ENCODE measurements around the gene GRM7.

Gene GRM7

GRCh38 chr3:7241584-7242302 is 380.8 kb downstream of the GRM7 start:
- no peak for DNase-seq (ENCODE audit: low read depth in 2 of 2)

DNA sequence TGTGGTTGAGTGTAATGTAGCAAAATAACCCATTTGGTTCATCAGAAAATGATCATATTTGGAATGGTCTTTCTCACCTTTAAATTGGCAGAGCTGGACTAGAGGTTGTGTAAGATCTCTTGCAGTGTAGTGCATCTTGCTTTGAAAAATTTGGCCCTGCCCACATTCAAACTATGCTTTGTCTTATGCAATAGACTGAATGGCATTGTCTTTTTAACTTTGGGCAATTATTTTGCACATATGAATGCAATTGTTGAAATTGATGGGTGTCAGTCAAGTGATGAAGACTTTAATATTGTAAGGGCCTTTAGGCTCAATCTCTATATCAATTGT is 381.4 kb downstream of the GRM7 start:
- DNase-seq (ENCODE audit: low read depth in 2 of 2), result no peak

DNA sequence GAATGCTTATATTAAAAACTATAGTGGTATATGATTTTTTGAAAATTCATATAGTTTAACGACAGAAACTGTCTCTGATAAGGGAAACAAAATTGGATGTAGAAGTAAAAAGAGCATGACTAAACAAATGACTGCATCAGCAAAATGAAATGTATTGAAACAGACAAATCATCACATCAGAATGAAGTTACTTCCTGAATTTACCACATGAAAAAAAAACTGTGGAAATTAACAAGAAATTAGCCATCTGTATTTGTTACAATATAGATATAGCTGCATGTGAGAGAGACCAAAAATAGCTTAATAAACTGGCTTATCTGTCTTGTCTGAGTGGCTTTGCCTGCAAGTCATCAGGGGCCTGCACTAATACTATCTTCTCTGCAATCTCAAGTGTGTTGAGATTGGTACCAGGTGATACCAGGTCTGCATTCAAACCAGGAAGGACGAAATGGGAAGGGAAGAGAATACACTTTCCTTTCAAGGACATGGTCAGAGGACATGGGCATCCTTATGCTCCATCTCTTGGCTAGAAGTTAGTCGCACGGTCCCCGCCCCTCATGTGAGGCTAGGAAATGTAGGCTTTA is 388.7 kb downstream of the GRM7 start:
- DNase-seq (ENCODE audit: low read depth in 2 of 2), result no peak

GRCh38 chr3:7254251-7254650 is 393.3 kb downstream of the GRM7 start:
- no peak for DNase-seq (ENCODE audit: low read depth in 2 of 2)

GRCh38 chr3:7260975-7261374 is 400.1 kb downstream of the GRM7 start:
- no peak for DNase-seq (ENCODE audit: low read depth in 2 of 2)

DNA sequence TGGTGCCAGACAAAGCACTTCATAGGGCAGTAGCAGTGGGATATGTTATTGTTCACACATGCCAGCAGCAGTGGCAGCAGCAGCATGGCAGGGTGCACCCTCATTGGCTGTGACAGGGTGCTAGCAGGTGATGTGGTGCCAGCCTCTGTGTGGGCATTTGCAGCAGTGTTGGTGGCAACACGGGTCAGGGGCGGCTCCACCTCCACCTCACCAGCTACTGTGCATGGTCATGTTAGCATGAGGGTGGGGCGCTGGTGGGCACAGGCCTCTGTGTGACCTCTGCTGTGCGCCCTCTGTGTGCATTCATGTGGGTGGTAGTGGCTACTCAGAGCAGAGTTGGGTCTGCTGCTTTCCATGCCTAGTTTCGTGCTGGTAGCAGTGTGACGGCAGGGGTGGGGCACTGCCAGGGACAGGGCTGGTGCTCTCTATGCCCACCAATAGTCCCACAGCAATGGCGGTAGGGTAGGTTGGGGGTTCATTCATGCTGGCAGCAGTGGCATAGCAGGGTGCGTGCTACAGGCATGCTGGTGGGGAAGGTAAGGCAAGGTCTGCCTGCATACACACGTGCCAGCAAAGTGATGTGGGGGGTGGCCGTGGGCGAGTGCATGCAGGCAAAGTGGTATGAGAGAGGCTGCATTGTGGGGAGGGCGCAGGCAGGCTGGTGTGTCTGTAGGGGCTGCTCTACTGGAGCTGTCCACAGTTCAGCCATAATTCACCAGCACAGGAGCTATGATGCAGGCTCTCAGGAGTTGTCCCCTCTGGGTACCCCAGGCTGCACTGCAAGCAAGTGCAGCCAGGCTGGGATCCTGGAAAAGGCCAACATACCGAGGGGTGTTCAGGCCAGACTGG is 402.7 kb downstream of the GRM7 start:
- no peak for DNase-seq (ENCODE audit: low read depth in 2 of 2)

DNA sequence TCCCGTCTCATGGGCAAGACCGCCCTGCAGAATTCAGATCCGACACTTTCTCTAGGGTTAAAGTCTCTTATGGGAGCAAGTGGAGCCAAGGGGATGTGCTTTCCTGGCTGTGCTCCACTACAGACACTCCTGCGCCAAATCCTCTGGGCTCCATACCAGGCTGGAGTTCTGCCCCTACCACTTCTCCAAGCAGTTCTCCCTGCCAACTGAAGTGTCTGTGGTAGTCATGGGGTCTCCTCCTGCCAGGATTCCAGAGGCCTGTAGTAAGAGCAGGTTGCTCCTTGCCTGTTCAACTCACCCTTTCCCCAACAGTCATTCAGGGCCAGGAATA is 403.2 kb downstream of the GRM7 start:
- DNase-seq (ENCODE audit: low read depth in 2 of 2), result no peak

GRCh38 chr3:7265736-7266135 is 404.8 kb downstream of the GRM7 start:
- DNase-seq (ENCODE audit: low read depth in 2 of 2), result no peak

- DNase-seq (ENCODE audit: low read depth in 2 of 2), result no peak
These were observed 405.6 kb downstream of the GRM7 start for GRCh38 chr3:7266551-7266950.

DNA sequence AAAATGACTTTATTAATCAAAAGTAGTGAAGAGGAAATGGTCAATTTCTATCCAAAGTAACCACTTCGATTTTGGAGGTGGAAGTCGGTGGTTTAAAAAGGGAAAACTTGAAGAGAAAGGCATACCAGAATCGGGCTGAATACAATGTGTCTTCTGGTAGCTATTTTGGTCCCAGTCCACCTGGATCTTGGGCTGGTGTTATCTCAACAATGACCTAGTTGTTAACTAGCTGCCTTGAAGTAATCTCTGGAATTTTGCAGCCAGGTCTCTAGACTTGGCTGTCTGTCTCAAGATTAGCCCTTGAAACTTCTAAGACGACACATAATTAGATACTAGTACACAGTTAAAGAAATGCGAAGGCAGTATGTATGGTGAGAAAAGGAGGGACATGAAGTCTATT is 409.8 kb downstream of the GRM7 start:
- DNase-seq (ENCODE audit: low read depth in 2 of 2), result no peak

- no peak for DNase-seq (ENCODE audit: low read depth in 2 of 2)
These were observed 410.7 kb downstream of the GRM7 start for GRCh38 chr3:7271631-7272030.

DNA sequence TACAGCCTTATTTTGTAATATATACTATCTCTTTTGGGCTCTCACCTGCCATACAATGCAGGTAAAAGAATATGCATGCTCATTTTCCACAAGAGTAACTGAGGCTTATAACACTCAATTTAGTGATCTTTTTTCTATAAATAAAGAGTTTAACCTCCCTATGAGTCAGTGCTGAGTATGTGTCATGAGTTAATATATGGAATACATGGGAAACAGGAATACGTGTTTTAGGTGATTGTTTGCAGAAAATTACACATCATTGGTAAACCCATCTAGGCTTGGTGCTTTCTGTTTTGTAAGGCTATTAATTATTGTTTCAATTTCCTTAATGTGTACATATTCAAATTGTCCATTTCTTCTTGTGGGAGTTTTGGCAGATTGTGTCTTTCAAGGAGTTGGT is 411.3 kb downstream of the GRM7 start:
- no peak for DNase-seq (ENCODE audit: low read depth in 2 of 2)

DNA sequence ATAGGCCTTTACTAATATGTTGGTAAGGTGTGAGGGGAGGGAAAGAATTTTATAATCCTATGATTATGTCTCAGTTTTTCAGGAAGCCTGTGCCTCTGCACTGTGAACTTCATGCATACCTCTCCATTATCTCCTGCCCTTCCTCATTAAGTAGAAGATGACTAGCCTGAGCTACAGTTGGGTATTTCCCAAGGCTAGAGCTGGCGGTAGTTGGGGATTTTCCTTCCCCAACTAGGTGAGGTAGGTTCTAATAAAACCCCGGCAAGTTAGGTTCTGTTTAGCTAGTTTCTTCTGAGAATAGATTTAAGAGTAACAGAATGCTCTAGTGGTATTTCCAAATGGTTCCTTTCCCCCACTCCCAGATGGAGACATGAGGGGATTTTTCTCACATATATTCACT is 414.5 kb downstream of the GRM7 start:
- DNase-seq (ENCODE audit: low read depth in 2 of 2), result no peak

DNA sequence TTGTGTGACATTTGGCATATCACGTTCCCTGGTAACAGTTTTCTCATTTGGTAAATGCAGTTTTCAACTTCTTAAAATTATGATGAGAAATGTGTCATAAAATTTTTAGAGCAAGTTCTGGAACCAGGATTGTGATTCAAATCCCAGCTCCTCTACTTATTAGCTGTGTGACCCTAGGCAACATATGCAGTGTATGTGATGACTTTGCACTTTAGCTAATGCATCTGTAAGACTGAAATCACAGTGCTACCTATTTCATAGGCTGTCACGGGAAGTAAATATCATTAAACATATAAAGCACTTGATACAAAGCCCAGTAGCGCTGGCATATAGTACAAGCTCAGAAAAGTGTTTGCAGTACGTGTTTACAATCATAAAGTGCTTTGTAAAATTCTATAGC is 419.4 kb downstream of the GRM7 start:
- DNase-seq (ENCODE audit: low read depth in 2 of 2), result no peak

DNA sequence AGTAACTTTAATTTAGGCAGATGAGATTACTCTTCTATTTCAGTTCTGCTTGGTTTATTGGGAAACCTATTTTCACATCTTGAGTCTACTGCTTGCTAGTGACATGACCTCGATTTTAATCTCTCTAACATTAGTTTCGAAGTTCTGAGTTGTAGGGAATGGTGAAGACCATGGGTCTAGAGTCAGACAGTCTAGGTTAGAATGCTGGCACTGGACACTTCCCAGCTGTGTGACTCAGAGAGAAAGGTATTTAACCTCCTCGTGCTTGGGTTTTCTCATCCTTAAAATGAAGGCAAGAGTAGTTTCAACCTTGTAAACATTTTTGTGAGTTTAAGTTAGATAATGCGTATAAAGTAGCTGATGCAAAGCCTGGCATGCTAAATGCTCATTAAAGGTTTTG is 422.1 kb downstream of the GRM7 start:
- no peak for DNase-seq (ENCODE audit: low read depth in 2 of 2)

DNA sequence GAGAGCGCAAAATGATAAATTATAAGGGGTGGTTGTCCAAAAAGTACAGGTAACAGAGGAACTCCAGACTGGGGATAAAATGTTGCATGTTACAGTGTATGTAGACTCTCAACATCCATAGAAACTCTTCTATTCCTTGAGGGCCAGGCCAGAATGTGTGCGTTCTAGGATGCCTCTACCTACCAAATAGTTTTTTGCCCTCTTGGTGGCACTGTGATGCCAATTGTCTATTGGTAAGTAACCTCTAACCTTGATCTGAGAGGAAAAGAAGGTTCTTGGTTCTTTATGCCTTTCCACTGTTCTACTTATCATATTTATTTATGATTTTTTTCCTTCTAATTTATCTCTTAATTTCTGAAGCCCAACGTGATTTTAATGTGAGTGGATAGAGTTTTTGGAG is 424.6 kb downstream of the GRM7 start:
- DNase-seq (ENCODE audit: low read depth in 2 of 2), result no peak

DNA sequence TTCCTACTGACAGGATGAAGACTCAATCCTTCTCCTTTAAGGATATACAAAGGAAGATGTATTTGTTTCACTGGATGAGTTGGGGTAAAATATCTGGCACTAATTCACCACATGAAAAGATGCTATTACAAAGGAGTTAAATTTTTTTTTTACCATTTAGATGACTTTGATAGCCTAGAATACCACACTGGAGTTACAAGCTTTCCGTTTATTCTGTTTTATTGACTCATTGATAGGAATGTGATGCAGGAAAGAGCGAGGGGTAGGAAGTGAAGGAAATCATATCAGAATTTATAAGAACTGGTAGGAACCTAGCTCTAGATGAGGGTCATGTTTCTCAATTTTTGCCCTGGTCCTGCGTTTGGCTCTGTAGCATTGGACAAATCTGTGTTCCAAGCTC is 427.2 kb downstream of the GRM7 start:
- no peak for DNase-seq (ENCODE audit: low read depth in 2 of 2)

DNA sequence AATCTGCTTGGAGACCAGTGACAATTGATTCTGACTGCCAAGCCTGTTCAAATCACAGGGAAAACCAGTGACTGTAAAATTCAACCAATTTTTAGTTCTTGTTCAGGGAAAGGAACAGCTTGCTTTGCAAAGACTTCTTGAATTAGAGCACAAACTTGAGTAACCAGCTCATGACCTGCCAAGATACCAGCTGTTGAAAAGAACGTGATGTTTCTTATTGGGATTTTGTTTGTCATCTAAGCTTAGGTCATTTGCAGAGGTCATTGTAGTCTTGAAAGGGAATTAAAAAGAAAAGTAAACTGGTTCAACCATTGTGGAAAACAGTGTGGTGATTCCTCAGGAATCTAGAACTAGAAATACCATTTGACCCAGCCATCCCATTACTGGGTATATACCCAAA is 428.2 kb downstream of the GRM7 start:
- no peak for DNase-seq (ENCODE audit: low read depth in 2 of 2)

- DNase-seq (ENCODE audit: low read depth in 2 of 2), result no peak
These were observed 429.3 kb downstream of the GRM7 start for GRCh38 chr3:7290077-7290825.

- no peak for DNase-seq (ENCODE audit: low read depth in 2 of 2)
These were observed 431.4 kb downstream of the GRM7 start for GRCh38 chr3:7292362-7292761.

- DNase-seq (ENCODE audit: low read depth in 2 of 2), result no peak
These were observed 432.4 kb downstream of the GRM7 start for GRCh38 chr3:7293286-7293685.

DNA sequence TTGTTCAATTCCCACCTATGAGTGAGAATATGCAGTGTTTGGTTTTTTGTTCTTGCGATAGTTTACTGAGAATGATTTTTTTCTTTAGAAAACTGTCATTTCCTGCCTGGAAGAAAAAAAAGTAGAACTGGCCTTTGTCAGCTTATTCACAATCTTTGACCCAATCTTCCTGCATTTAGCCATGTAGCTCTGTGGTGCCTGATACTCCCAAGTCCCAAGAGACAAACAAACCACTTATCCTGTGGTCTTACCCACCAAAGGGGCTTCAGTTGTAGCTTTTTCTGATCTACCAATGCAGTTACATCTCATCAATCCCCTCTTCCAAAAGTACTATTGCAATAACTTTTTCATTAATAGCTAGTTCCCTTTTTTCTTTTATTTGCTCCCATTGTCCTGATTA is 444.6 kb downstream of the GRM7 start:
- DNase-seq (ENCODE audit: low read depth in 2 of 2), result no peak

- no peak for DNase-seq (ENCODE audit: low read depth in 2 of 2)
These were observed 446.0 kb downstream of the GRM7 start for GRCh38 chr3:7306901-7307300.
